HL-60 (cell line): ENCODE measurements around the gene FRG2.

Experiments used
- DNase-seq, 2 experiments: peaks; one replicate each; pipeline ENCODE4 v3.0.0-alpha.2; 2010 to 2020; ENCODE audit warnings: low read depth in 1 of 2, low spot score in 1 of 2
- H3K27ac ChIP-seq: fragments of 250-450 bp; sonication (Bioruptor Pico); replicated peaks from 2 replicates; pipeline ENCODE4 v1.5.1; 2020; ENCODE audit warnings: mild to moderate bottlenecking, moderate library complexity
- H3K27me3 ChIP-seq: fragments of 250-450 bp; sonication (Bioruptor Pico); 2 replicates; pipeline ENCODE4 v1.5.1; 2021; ENCODE audit warnings: mild to moderate bottlenecking, moderate library complexity; ENCODE audit not compliant: insufficient read depth, poor library complexity, severe bottlenecking
- H3K4me3 ChIP-seq: replicated peaks from 2 replicates; pipeline ENCODE4 v1.5.1; 2011; ENCODE audit warnings: mild to moderate bottlenecking, control low read depth, low read length; ENCODE audit not compliant: insufficient read depth
- GABPA ChIP-seq: IDR thresholded peaks from 2 replicates; pipeline ENCODE4 v1.6.1; 2012; ENCODE audit warnings: low read depth
- POLR2AphosphoS5 ChIP-seq: IDR thresholded peaks from 2 replicates; pipeline ENCODE4 v1.6.1; 2012; ENCODE audit warnings: low read depth
- SPI1 ChIP-seq: IDR thresholded peaks from 2 replicates; pipeline ENCODE4 v1.6.1; 2012; ENCODE audit warnings: low read depth, mild to moderate bottlenecking, borderline replicate concordance
- TF ChIP-seq, protein P1 (sequence below): IDR thresholded peaks from 2 replicates; pipeline ENCODE4 v1.6.1; 2012; ENCODE audit warnings: low read depth; ENCODE audit not compliant: insufficient replicate concordance
- TF ChIP-seq, protein P2 (sequence below): IDR thresholded peaks from one replicate; pipeline ENCODE4 v1.5.1; 2011; ENCODE audit warnings: low read length, control low read depth, inconsistent platforms; ENCODE audit not compliant: insufficient read depth

Gene FRG2

DNA sequence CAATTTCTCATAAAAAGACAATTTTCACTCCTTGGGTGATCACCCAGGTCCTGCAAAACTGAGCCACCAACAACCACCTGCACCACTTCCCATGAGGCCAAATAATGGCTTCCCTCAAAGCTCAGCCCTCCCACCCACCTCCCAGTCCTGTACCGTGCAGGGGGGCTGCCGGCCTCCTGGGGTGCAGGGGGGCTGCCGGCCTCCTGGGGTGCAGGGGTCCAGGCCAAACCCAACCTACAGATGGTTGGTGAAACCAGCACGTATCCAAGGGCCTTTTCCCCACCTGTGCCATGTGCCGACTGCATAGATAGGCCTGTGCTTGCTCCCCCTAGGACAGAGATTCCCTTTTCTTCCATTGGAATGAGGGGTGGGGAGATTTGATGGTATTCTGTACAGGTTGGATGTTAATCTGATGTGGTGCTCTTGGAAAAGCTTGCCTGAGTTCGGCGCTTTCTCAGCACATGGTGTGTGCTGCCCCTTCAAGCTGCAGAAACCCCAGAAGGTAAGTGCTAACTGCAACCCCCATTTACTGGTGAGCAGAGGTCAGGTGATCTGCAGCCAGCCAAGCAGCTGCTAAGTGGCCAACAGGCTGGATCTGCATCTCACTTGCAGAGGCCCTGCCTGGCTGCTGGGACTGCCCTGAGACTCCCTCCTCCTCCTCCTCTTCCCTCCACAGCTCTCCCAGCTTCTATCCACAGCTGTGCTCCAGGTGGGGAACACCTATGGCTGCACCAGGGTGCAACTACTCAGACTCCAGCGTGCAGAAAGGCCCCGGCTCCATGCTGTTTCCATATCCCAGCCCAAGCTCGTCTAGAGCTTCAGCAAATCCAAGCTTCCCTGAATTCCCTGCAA, 47.6 kb downstream of the FRG2 start:
- no peak for TF ChIP-seq GABPA
- TF ChIP-seq, protein P1, sequence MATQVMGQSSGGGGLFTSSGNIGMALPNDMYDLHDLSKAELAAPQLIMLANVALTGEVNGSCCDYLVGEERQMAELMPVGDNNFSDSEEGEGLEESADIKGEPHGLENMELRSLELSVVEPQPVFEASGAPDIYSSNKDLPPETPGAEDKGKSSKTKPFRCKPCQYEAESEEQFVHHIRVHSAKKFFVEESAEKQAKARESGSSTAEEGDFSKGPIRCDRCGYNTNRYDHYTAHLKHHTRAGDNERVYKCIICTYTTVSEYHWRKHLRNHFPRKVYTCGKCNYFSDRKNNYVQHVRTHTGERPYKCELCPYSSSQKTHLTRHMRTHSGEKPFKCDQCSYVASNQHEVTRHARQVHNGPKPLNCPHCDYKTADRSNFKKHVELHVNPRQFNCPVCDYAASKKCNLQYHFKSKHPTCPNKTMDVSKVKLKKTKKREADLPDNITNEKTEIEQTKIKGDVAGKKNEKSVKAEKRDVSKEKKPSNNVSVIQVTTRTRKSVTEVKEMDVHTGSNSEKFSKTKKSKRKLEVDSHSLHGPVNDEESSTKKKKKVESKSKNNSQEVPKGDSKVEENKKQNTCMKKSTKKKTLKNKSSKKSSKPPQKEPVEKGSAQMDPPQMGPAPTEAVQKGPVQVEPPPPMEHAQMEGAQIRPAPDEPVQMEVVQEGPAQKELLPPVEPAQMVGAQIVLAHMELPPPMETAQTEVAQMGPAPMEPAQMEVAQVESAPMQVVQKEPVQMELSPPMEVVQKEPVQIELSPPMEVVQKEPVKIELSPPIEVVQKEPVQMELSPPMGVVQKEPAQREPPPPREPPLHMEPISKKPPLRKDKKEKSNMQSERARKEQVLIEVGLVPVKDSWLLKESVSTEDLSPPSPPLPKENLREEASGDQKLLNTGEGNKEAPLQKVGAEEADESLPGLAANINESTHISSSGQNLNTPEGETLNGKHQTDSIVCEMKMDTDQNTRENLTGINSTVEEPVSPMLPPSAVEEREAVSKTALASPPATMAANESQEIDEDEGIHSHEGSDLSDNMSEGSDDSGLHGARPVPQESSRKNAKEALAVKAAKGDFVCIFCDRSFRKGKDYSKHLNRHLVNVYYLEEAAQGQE = no peak
- TF ChIP-seq POLR2AphosphoS5 = no peak
- TF ChIP-seq, protein P2, sequence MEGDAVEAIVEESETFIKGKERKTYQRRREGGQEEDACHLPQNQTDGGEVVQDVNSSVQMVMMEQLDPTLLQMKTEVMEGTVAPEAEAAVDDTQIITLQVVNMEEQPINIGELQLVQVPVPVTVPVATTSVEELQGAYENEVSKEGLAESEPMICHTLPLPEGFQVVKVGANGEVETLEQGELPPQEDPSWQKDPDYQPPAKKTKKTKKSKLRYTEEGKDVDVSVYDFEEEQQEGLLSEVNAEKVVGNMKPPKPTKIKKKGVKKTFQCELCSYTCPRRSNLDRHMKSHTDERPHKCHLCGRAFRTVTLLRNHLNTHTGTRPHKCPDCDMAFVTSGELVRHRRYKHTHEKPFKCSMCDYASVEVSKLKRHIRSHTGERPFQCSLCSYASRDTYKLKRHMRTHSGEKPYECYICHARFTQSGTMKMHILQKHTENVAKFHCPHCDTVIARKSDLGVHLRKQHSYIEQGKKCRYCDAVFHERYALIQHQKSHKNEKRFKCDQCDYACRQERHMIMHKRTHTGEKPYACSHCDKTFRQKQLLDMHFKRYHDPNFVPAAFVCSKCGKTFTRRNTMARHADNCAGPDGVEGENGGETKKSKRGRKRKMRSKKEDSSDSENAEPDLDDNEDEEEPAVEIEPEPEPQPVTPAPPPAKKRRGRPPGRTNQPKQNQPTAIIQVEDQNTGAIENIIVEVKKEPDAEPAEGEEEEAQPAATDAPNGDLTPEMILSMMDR = no peak
- no peak for TF ChIP-seq SPI1
- H3K27ac ChIP-seq = no peak overlapping the region
- H3K4me3 ChIP-seq = no peak overlapping the region
- H3K27me3 ChIP-seq = no peaks in the 10 kb centered on the region
- no peak for DNase-seq
